H1 (cell line): Measurements from ENCODE around the gene OLFML2A. TPM values are rescaled to one million over a fixed set of nuclear protein-coding genes. Genes with fewer than 3 reads are reported as not detected.

ENCODE experiments used
- CTCF ChIA-PET: fragments of 300-600 bp; sonication (Branson Sonifier 250); formaldehyde crosslinking; loops from one replicate; lab custom pipeline; 2021; ENCODE audit not compliant: partially characterized antibody; lab: Charles Lee
- POLR2A ChIA-PET: fragments of 300-600 bp; sonication (Branson Sonifier 250); formaldehyde crosslinking; loops from one replicate; lab custom pipeline; 2021; ENCODE audit warnings: inconsistent platforms; ENCODE audit not compliant: partially characterized antibody; lab: Charles Lee
- DNase-seq, 2 experiments: peaks; one replicate each; pipeline versions ENCODE4 v3.0.0 to v3.0.0-alpha.2; 2010 to 2022; ENCODE audit warnings: low spot score in 2 of 2, low read depth in 1 of 2, mixed read lengths in 1 of 2
- FAIRE-seq: peaks from 2 replicates; lab custom pipeline; 2011; peaks lifted over from hg19 to GRCh38; lab: Jason Lieb, UNC
- H2AFZ ChIP-seq: 2 replicates; pipeline ENCODE4 v1.8.1; 2012; ENCODE audit warnings: low read length, inconsistent platforms
- H2AK5ac ChIP-seq: 2 replicates; pipeline ENCODE4 v1.6.1; 2013; ENCODE audit warnings: low read depth, low read length
- H2BK120ac ChIP-seq: replicated peaks from 2 replicates; pipeline ENCODE3; 2013; ENCODE audit warnings: low read depth, low read length, inconsistent platforms
- H2BK12ac ChIP-seq: 2 replicates; pipeline ENCODE4 v1.6.1; 2013; ENCODE audit warnings: low read depth, low read length
- H2BK15ac ChIP-seq: 2 replicates; pipeline ENCODE4 v1.6.1; 2013; ENCODE audit warnings: low read length
- H2BK20ac ChIP-seq: 2 replicates; pipeline ENCODE4 v1.6.1; 2013; ENCODE audit warnings: low read length
- H2BK5ac ChIP-seq: 2 replicates; pipeline ENCODE4 v1.6.1; 2013; ENCODE audit warnings: low read depth, low read length
- H3K14ac ChIP-seq: 2 replicates; pipeline ENCODE4 v1.6.1; 2013; ENCODE audit warnings: inconsistent platforms; ENCODE audit not compliant: insufficient read length
- H3K18ac ChIP-seq: 2 replicates; pipeline ENCODE4 v1.6.1; 2013; ENCODE audit warnings: low read length; ENCODE audit errors: extremely low read depth
- H3K23ac ChIP-seq: 2 replicates; pipeline ENCODE4 v1.6.1; 2013; ENCODE audit warnings: inconsistent platforms; ENCODE audit not compliant: insufficient read length
- H3K23me2 ChIP-seq: 2 replicates; pipeline ENCODE4 v1.6.1; 2013; ENCODE audit warnings: low read depth, low read length
- H3K27ac ChIP-seq: 2 replicates; pipeline ENCODE4 v1.6.1; 2011; ENCODE audit warnings: low read depth, low read length, inconsistent platforms
- H3K27me3 ChIP-seq, 4 experiments: replicated peaks in 1 of 4; 1 replicate in 1 of 4; 2 replicates in 3 of 4; pipeline versions ENCODE4 v1.6.1 to v1.8.1; 2011 to 2013; ENCODE audit warnings: low read length in 3 of 4, mild to moderate bottlenecking in 3 of 4, inconsistent platforms in 2 of 4, mixed read lengths in 2 of 4, moderate library complexity in 1 of 4; ENCODE audit not compliant: control insufficient read depth in 3 of 4, insufficient read depth in 3 of 4; ENCODE audit errors: extremely low read depth in 1 of 4
- H3K36me3 ChIP-seq, 4 experiments: 2 replicates each; pipeline versions ENCODE4 v1.6.1 to v1.8.1; 2011 to 2013; ENCODE audit warnings: mild to moderate bottlenecking in 4 of 4, low read length in 3 of 4, moderate library complexity in 2 of 4, control low read depth in 1 of 4, inconsistent platforms in 1 of 4; ENCODE audit not compliant: insufficient read depth in 4 of 4, control insufficient read depth in 2 of 4
- H3K4ac ChIP-seq: replicated peaks from 2 replicates; pipeline ENCODE3; 2013; ENCODE audit warnings: low read length, low read depth, mixed read lengths, inconsistent platforms; ENCODE audit not compliant: insufficient read length
- H3K4me1 ChIP-seq, 4 experiments: replicated peaks in 1 of 4; 1 replicate in 1 of 4; 2 replicates in 3 of 4; pipeline versions ENCODE4 v1.6.1 to v1.8.1; 2011 to 2013; ENCODE audit warnings: low read length in 3 of 4, inconsistent platforms in 2 of 4, mixed read lengths in 1 of 4; ENCODE audit not compliant: insufficient read depth in 4 of 4, control insufficient read depth in 3 of 4
- H3K4me2 ChIP-seq, 2 experiments: 2 replicates each; pipeline versions ENCODE4 v1.6.1 to v1.8.1; 2011 to 2013; ENCODE audit warnings: low read depth in 2 of 2, low read length in 2 of 2, control low read depth in 1 of 2, inconsistent platforms in 1 of 2, mild to moderate bottlenecking in 1 of 2; ENCODE audit not compliant: insufficient read depth in 1 of 2
- H3K4me3 ChIP-seq, 4 experiments: fragments of 200-600, 300-600 bp in 1 of 4; sonication (generic), shearing (Covaris generic), sonication (Bioruptor Twin) in 1 of 4; 2 replicates each; pipeline versions ENCODE4 v1.5.1 to v1.8.1; 2011 to 2016; ENCODE audit warnings: low read length in 4 of 4, low read depth in 3 of 4, control low read depth in 2 of 4, inconsistent platforms in 2 of 4, mild to moderate bottlenecking in 2 of 4, mixed read lengths in 1 of 4, moderate library complexity in 1 of 4; ENCODE audit not compliant: insufficient read depth in 2 of 4; ENCODE audit errors: extremely low read depth in 1 of 4
- H3K56ac ChIP-seq: replicated peaks from 2 replicates; pipeline ENCODE3; 2013; ENCODE audit warnings: low read depth, mild to moderate bottlenecking, mixed read lengths, low read length, inconsistent platforms; ENCODE audit not compliant: insufficient read length
- H3K79me1 ChIP-seq: 2 replicates; pipeline ENCODE4 v1.6.1; 2013; ENCODE audit warnings: low read depth, low read length, control low read depth
- H3K79me2 ChIP-seq, 2 experiments: 2 replicates each; pipeline versions ENCODE4 v1.6.1 to v1.8.1; 2012 to 2013; ENCODE audit warnings: low read length in 2 of 2, mild to moderate bottlenecking in 2 of 2, inconsistent platforms in 1 of 2; ENCODE audit not compliant: insufficient read depth in 2 of 2, control insufficient read depth in 1 of 2
- H3K9ac ChIP-seq, 4 experiments: replicated peaks in 1 of 4; 1 replicate in 1 of 4; 2 replicates in 3 of 4; pipeline versions ENCODE4 v1.6.1 to v1.8.1; 2011 to 2013; ENCODE audit warnings: low read depth in 3 of 4, low read length in 3 of 4, control low read depth in 2 of 4, mild to moderate bottlenecking in 2 of 4, moderate library complexity in 2 of 4, inconsistent platforms in 1 of 4; ENCODE audit errors: extremely low read depth in 1 of 4
- H3K9me3 ChIP-seq, 2 experiments: 2 replicates each; pipeline versions ENCODE4 v1.6.1 to v1.8.1; 2012 to 2013; ENCODE audit warnings: mild to moderate bottlenecking in 2 of 2, moderate library complexity in 2 of 2, control low read depth in 1 of 2, inconsistent platforms in 1 of 2, low read depth in 1 of 2, low read length in 1 of 2, mixed read lengths in 1 of 2; ENCODE audit not compliant: insufficient read depth in 2 of 2
- H4K20me1 ChIP-seq, 2 experiments: replicated peaks in 1 of 2; 2 replicates each; pipeline versions ENCODE3 to v1.8.1; 2011 to 2013; ENCODE audit warnings: inconsistent platforms in 2 of 2, low read length in 2 of 2, mild to moderate bottlenecking in 1 of 2; ENCODE audit not compliant: insufficient read depth in 2 of 2, control insufficient read depth in 1 of 2
- H4K5ac ChIP-seq: 2 replicates; pipeline ENCODE4 v1.6.1; 2013; ENCODE audit warnings: low read length, low read depth, mixed read lengths, inconsistent platforms; ENCODE audit not compliant: insufficient read length
- H4K8ac ChIP-seq: 2 replicates; pipeline ENCODE4 v1.8.0; 2013; ENCODE audit warnings: mild to moderate bottlenecking, moderate library complexity, low read length, inconsistent platforms; ENCODE audit not compliant: insufficient read depth; ENCODE audit errors: extremely low read depth
- H4K91ac ChIP-seq: replicated peaks from 2 replicates; pipeline ENCODE3; 2013; ENCODE audit warnings: low read length, mixed read lengths, inconsistent platforms; ENCODE audit not compliant: insufficient read length
- POLR2AphosphoS5 ChIP-seq: IDR thresholded peaks from 2 replicates; pipeline ENCODE4 v1.6.1; 2011; ENCODE audit warnings: low read depth, low read length
- RAD21 ChIP-seq, 2 experiments: IDR thresholded peaks in 1 of 2; conservative IDR thresholded peaks in 1 of 2; 2 replicates each; pipeline ENCODE4 v1.6.1; 2011; ENCODE audit warnings: low read depth in 2 of 2, low read length in 2 of 2, improper control_type of control experiment in 1 of 2, inconsistent platforms in 1 of 2, mild to moderate bottlenecking in 1 of 2, moderate library complexity in 1 of 2
- WGBS, 2 experiments: shearing (Covaris generic) in 1 of 2; methylation state at CpG; one replicate each; pipeline versions ENCODE4 v1.1.6 to v1.1.7; 2013 to 2015; ENCODE audit warnings: low lambda C conversion rate in 2 of 2, mixed read lengths in 2 of 2, inconsistent platforms in 1 of 2, low coverage in 1 of 2, missing lambda C conversion rate in 1 of 2; ENCODE audit not compliant: insufficient replicate concordance in 2 of 2, insufficient coverage in 1 of 2, insufficient read length in 1 of 2; ENCODE audit errors: extremely low coverage in 1 of 2, missing lambda C conversion rate in 1 of 2; 5-methylcytosine and 5-hydroxymethylcytosine counted together
- polyA plus RNA-seq, 7 experiments: library from polyadenylated mRNA; depleted of rRNA in 3 of 7; stranded (reverse) in 5 of 7; unstranded in 2 of 7; fragments of >200 nt in 5 of 7; fragments of 200-250 nt in 2 of 7; gene quantifications; 1 replicate in 5 of 7; 2 replicates in 1 of 7; 4 replicates in 1 of 7; pipeline versions ENCODE4 v1.2.1 to v1.2.3, GENCODE V29; 2011 to 2013; ENCODE audit warnings: missing spikeins in 2 of 7, mixed read lengths in 2 of 7
- total RNA-seq: library from RNA; stranded (reverse); fragmentation: NEBNext Ultra II Directional; extraction: Animal tissue kit (Norgen Biotek cat#: 25700); gene quantifications from 2 replicates; pipeline ENCODE4 v1.2.1, GENCODE V29; 2021

The OLFML2A gene
- total and polyA plus RNA-seq, 2 of the 8 experiments (the other 6 are each of a cell fraction or from before 2014, with no cell fraction given), result 7.8 to 11.5 TPM

DNA sequence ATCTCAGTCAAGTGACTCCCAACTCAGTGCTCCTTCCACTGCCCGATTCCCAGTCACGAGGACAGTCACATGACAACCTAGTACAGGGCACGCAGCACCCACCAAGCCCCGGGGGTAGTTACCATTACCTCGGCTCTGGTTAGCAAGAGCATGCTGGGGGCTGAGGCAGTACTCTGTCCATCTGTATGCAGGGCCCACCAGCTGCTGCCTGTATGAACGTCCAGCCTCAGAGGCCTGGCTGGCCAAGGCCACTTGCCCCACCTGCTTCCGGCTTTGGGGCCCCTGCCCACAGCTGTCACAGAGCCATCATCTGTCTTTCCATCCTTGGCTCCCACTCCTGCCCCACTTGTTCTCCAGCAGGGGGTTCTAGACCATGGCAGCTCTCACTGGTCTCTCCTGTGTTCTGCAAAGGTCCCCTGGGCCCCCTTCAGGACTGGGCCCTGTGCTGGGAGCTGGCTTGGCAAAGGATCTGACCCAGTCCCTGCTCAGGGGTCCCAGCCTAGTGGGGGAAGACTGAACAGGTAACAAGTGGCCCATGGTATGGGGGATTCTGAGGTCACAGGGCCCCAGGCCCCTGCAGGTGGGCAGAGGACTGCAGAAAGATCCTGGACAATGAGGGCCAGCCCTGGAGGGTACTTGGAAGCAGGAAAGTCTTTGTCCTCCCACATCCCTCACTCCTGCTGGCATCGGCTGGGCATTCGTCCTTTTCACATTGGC lies 81.6 kb downstream of the OLFML2A start:
- peaks cover 16 to 33% of the 10 kb centered on the region in 2 experiments for H3K79me2 ChIP-seq
- H2AK5ac ChIP-seq, result no peak overlapping the region
- H3K56ac ChIP-seq, result no peak overlapping the region
- H2BK120ac ChIP-seq, result no peak overlapping the region
- FAIRE-seq, result no peak
- no peak overlapping the region for H3K23ac ChIP-seq
- H3K4ac ChIP-seq, result no peak overlapping the region
- H3K36me3 ChIP-seq, result peaks cover 36 to 46% (median 40%) of the 10 kb centered on the region in 4 experiments
- H3K23me2 ChIP-seq, result peaks cover 7% of the 10 kb centered on the region
- peaks cover 39 to 46% of the 10 kb centered on the region in 2 experiments for H4K20me1 ChIP-seq
- H2BK12ac ChIP-seq, result no peak overlapping the region
- TF ChIP-seq RAD21 (IDR thresholded peaks at IDR 0.05 in 1 of 2, conservative IDR thresholded peaks at IDR 0.05 in 1 of 2; ENCODE audit: low read depth in 2 of 2, low read length in 2 of 2) (no peak), POLR2AphosphoS5 (peak; percentile 73; the same call in 1 of the 2 replicates)
- no peak overlapping the region for H3K27ac ChIP-seq
- no peaks in the 10 kb centered on the region for H3K27me3 ChIP-seq
- DNase-seq, result no peak
- no peak overlapping the region for H4K5ac ChIP-seq
- ChIA-PET POLR2A (interaction anchor here (0.6 to 25.5 kb wide), 9 partner anchors 8 to 178 kb away, joined by 3 to 573 read pairs (median 4); partner anchors contain the start of genes NR6A1 and OLFML2A), CTCF (interaction anchor here (0.6 to 42.1 kb wide), 6 partner anchors 8 to 513 kb away, joined by 3 to 1529 read pairs (median 4); partner anchors contain the start of genes NR6A1 and OLFML2A)
- no peak overlapping the region for H3K9ac ChIP-seq
- H2BK15ac ChIP-seq, result no peak overlapping the region
- no peak overlapping the region for H3K14ac ChIP-seq
- no peak overlapping the region for H4K8ac ChIP-seq
- no peak overlapping the region for H2BK20ac ChIP-seq
- H3K4me1 ChIP-seq, result peaks cover 0 to 10% (median 8%) of the 10 kb centered on the region in 4 experiments; a peak in 5 of 7 replicates
- H3K9me3 ChIP-seq, result no peaks in the 10 kb centered on the region
- H3K4me2 ChIP-seq, result peak overlapping the region in 1 of 2 experiments; percentile 86; a peak in 1 of 4 replicates
- peaks cover 10% of the 10 kb centered on the region for H3K79me1 ChIP-seq
- WGBS, 2 experiments, result 89% methylated on average over 9 of the region's 9 CpGs; no CpG with 5 or more reads in 1 of the 2 experiments
- no peak overlapping the region for H3K4me3 ChIP-seq
- no peak overlapping the region for H4K91ac ChIP-seq
- H2BK5ac ChIP-seq, result no peak overlapping the region
- H2AFZ ChIP-seq, result no peak overlapping the region
- H3K18ac ChIP-seq, result no peak overlapping the region
